HG03439 (cell line): ENCODE data around the gene TSTD1.

ENCODE experiments used
- ATAC-seq: cut with Tn5 transposase; IDR thresholded peaks from one replicate; pipeline ENCODE4 v1.9.1; 2021; ENCODE audit warnings: mild to moderate bottlenecking, moderate library complexity; ENCODE audit not compliant: unreplicated experiment

Gene TSTD1, protein sequence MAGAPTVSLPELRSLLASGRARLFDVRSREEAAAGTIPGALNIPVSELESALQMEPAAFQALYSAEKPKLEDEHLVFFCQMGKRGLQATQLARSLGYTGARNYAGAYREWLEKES

DNA sequence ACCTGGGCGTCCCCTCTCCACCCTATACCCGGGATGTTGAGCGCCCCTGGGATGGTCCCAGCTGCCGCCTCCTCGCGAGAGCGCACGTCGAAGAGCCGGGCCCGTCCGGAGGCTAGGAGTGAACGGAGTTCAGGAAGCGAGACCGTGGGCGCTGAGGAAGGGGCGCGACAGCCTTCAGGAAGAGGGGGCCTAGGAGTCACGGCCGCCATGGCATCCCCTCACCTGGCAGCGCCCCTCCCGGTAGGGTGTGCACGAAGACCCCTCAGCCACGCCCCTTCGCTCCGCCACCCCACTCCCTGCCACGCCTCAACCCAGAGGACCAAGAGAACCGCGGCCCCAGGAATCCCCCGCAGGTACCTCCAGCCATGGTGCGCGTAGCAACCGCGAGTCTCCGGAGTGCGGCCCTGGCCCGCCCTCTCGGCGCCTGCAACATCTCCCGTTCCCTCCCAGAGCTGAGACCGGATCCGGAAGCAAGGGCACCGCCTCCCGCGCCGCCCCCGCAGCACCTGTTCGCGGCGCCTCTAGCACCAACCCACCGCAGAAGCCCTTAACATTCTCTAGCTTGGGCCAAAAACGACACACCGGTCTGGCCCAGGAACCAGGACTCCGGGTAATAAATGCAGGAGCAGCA lies at the start of gene TSTD1:
TSTD1 (minus strand) TSS at position 442 of the 631 bp plus-strand sequence; CDS start at position 367, 75 bp downstream.
- ATAC-seq: peak; percentile 69

DNA sequence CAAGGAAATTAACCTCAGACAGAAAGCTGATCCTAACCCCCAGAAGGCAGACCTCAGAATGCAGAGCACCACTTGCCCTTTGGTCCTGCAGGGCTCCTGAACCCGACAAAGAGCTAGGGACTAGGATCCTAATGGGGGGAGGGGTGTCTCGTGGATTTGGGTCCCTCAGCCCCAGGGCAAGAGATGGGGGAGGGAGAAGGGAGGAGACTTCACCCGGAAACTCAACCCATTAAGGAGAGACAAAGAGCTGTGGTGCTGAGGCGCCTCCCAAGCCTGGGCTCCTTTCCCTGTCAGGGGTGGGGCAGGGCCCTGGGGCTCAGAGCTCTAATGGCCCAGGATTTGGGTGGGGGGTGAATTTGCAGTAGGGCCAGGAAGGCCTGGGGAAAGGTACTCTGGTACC lies 47.7 kb upstream of the TSTD1 start:
- ATAC-seq: no peak

DNA sequence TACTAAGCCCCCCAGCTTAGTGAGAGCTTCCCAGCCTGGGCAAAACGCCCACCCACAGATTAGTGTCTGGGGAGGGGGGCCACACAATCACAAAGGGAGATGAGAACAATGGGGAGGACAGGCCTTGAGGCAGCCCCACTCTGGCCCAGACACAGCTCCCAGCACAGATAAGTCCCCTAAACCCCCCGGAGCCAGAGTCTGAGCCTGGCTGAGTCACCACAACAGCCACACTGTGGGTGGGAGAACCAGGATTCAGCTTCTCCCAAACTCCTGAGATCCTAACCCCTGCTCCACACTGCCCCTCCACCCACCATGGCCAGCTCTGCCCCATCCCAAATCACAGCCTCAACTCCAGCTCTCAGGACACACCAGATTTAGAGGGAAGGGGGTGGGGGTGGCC lies 46.4 kb upstream of the TSTD1 start:
- no peak for ATAC-seq

DNA sequence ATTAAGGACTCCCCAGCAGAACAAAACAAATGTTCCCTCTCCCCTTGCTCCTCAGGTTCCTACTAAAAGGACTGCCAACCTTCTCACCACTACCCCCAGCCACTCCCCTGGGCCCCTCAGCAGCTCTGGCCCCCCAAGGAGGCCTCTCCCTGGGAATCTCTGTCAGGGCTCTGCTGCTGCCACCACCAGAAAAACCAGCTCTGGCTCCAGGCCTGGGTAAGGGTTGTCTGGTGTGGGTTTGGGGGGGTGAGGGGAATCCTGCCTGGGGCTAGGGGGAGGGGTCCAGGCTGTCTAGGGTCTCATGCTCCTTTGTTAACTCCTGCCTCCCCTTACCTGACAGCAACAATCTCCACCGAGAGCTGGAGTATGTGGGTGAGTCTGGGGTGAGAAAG lies 45.8 kb upstream of the TSTD1 start:
- ATAC-seq: no peak

DNA sequence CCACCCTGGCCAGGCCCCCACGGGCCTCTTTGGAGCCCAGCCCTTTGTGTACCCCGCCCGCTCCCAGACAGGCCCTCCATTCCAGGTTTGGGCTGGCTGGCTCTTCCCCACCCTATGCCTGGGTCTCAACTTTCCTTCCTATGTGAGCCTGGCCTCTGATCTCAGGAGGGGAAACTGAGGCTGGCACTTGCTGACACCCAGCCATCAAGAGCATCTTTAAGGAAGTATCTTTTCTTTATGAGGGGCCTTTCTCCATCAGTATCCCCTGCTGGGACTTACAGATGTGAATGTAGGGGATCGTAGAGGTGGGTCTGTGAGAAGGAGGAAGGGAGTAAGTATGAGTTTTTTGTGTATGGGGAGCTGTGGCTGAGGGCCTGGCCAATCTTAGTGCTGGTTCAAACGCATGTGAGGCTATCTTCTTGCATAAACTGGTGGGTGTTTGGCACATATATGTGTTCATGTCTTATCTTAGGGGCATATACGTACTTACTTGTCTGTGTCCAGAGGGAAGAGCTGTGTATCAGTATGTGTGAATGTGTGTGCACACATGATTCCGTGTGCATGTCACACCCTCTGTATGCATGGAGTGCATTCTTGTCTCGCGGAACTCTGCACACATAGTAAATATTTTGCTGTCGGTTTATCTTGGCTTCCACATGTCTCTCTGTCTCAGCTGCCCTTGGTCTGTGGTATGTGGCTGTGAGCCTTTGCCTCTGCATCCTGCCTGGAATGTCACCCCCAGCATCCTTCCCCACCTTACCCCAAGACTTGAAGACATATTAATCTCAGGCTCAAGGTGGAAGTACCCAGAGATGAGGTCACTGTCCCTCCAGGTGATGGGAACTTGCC lies 45.2 kb upstream of the TSTD1 start:
- ATAC-seq: no peak

DNA sequence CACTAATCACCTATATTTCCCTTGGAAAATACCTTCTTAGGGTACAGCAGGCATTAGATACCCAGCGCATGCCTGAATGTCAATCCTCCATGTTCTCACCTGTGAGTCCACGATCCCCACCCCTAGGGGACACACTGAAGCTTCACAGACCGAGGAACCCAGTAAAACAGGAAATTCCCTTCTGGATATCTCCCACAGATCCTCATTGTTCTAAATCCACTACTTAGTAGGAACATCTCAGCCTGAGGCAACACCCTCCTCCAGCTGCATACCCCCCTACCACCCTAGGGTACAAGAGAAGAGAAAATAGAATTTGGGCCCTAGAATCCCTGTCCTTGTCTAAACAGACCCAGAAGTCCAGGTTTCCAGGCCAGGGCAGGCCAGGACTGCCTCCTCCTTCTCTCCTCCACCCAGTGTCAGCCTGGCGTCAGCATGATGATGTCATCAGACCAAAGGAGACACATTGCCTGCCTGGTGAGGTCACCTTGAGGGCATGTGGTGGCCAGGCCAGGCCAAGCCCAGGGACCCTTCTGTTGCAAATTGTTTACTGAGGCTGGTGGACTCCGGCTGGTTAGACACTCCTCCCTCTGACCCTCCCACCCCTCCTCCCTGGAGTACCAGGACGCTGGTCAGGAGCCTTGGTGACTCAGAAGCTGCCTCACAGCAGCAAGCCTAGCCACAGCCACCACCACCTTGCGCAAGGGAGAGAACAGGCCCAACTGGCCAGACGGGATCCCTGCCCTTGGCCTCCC lies 44.4 kb upstream of the TSTD1 start:
- no peak for ATAC-seq

DNA sequence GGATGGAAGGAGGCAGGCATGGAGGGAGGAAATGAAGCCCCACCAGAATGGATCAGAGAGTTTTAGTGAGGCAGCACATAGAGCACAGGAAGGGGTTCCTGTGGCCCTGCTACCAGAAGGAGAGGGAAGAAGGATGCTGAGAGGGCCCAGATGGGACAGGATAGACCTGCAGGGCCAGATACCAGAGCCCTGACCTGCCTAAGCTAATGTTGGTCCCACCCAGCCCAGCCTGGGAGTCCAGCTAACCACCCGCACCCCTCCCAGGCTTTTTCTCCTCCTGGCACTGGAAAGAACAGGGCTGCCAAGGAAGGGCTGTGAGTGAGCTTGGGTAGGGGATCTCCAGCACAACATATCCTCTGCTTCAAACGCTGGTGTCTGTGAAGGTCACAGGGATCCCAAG lies 43.7 kb upstream of the TSTD1 start:
- no peak for ATAC-seq

DNA sequence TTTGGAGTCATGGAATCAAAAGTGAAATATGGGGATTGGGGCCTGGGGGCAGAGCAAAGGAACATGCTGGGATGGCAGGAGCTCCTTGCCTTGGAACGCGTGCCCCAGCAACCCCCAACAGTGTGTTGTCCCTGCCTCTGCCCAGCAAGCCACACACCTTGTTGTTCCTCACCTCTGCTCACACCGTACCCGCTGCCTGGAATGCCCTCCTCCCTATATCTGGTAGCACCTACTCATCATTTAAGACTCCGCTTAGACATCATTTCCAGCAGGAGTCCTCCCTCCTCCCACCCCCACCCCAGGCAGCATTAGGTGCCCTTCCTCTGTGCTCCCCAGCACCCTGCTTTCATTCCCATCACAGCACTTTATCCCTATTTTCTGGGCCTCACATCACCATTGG lies 42.8 kb upstream of the TSTD1 start:
- ATAC-seq: no peak

DNA sequence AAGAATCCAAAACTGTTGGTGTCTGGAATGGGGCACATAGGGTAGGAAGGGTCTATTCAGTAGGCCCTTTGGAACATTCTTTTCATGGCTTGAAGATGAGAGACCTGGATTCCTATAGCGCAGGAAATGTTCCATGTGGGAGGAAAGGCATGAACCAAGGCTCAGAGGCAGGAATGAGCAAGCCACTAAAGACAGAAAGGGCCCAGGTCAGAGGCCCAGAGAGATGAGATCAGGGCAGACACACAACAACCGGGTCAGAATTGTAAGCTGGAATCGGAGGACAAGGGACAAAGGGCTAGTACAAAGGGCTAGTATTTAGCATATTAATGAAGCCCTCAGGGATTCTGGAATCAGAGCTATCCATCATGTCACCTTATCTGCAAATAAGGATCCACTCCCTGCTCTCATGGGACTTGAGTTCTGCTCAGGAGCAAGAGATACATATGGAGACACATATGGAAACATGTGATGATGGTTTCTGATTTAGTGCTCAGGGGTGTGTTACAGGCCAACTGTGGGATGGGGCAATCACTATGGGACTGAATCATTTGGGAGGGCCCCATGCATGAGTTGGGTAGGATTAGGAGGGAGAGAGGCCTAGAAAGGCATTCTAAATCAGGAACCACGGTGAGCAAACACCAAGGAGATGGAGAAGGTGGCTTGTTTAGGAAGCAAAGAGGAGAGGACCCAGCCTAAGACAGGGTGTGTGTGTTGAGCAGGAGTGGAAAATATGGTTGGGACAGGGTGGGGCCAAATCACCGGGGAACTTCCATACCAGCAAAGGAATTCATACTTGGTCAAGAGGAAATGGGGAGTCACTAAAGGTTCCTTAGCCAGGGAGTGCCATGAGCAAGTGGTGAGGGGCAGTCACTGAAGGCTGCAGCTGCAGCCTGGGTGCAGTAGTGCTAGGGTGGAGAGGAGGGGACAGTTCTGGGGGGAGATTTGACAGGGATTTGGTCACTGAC lies 42.0 kb upstream of the TSTD1 start:
- ATAC-seq: no peak

DNA sequence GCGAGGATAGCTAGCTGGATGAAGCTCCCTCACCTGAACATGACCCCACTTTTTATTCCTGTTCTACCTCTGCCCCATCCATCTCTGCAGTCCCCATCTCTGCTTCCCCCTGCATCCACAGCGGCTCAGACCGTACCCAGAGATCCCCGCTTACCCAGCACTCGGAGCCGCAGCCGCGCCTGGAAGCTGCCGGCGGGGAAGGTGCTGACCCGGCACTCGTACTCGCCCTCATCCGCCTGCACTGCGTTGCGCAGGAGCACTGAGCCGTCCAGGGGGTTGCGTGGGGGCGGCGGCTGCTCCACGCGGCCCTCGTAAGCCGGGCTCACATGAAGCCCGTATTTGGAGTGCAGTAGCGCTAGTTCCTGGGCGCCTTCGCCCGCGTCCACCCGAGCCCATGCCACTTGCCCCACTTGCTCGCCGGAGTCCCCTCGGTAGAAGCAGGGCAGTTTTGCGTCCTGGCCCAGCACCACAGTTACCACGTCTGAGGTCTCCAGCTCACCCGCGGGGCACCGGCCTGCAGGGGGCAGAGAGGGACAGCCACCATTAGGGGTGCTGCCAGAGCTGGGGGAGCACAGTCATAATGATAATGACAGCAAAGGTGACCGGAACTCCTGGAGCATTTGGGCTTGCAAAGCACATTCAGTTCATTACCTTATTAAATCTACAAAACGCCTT lies 40.8 kb upstream of the TSTD1 start:
- ATAC-seq: no peak

DNA sequence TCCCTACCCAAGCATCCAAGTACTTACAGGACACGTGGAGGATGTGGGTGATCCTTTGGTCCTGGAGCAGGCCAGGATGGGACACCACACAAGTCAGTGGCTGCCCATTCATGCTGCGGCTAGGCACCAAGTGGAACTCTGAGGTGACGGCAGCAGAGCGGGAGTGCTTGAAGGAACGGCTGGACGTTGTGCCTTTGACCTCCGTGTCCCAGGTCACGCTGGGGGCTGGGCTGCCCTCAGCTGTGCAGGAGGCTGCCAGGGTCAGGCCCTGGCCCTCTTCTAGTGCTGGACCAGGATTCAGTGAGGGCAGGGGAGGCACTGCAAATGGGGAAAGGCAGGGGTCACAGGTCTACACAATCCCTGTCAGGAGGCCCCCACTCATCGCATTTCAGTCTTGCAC lies 38.7 kb upstream of the TSTD1 start:
- no peak for ATAC-seq

DNA sequence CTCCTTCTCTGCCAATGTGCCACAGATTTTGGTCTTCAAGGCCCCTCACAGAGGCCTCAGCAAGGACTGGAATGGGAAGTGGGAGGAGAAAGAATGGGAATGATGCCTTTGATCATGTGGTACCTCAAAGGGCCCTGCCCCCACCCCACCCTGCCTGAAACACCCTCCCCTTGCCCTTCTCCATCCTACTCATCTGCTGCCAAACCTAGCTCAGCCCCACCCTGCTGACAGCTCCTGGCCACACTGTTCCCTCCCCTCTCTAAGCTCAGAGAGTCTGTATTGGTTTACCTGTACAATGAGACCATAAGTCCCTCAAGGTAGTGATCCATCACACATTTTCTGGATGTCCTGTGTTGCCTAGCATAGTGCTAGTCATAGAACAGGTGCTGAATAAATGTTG lies 37.6 kb upstream of the TSTD1 start:
- no peak for ATAC-seq

DNA sequence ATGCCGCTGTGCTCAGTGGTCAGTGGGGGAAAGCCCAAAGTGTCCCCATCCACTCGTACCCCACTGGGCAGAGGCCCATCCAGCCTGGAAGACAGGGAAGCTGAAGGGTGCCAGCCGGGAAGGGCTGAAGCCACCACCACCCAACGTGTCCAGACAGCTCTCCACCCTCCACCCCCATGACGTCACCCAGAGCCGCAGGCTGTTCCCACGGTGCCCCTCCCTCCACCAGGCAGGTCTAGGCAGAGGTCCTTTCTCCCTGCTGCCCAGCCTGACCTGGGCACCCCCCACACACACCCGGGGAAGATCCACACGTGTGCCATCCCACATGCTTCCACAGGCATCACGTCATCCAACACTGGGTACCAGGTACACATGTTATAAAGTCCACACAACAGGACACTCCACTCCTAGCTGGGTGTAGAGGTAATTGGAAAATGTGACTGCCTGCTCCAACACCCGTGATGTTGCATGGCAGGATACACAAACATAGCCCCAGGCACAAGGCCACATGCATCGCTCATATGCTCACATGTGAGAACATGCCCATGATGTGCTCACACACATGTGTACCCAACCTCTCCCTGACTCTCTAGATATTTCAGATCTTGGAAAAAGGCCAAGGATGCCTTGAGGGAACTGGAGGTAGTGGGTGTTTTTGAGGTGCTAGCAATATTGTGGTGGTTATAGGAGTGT lies 36.1 kb upstream of the TSTD1 start:
- ATAC-seq: no peak

DNA sequence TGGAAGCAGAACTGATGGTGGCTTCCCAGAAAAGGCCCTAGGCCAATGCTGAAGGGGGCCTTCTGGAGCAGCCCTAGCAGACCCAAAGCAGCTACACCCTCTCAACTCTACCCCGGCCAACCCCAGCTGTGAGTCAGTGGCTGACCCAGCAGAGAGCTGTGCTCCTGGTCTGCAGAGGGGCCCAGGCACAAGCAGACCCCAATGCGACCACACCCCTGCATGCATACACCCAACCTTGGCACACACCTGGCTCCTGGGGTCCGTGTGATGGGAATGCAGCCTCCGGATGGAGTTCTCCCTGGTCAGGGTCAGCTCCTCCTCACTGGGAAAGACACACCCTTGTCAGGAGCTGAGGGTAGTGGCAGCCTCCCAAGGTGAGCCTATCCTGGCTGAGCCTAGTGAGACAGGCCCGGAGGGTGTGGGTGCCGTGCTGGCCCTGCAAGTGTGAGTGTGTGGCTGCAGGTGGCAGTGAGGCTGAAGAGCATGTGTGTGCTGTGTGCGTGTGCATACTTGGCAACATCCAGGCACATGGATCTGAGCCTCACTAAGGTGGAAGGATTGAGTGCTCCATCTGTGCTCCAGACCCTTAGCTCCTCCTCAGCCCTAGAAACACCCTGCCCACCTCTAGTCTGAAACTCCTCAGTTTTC lies 34.8 kb upstream of the TSTD1 start:
- no peak for ATAC-seq

DNA sequence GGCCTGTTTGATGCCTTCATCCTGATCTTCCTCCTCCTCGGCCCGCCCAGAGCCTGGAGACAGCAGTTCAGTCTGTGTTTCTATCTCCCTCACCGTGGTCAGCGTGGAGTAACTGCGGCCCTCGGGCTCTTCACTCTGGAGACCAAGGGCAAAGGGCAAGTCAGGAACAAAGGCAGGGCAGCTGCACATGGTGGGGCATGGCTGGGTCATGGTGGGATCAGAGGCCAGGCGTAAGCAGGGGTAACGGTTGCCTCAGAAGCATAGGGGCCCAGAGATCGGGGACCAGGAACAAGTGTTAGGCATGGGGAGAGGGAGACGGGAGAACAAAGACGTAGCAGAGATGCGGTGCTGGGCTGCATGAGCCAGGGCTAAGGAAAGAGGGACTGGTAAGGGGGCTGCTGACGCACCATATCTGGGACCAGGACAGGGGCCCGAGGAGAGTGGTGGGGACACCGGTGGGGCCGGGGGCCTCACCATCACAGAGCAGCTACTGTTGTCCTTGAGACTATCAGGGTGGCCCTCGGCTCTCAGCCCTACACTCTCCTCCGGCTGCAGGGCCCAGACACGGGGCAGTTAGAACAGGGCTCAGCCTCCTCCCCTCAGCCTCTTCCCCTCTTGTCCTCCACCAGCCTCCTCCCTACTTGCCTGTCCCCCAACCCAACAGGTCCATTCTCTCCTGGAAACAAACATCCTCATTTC lies 34.1 kb upstream of the TSTD1 start:
- no peak for ATAC-seq

DNA sequence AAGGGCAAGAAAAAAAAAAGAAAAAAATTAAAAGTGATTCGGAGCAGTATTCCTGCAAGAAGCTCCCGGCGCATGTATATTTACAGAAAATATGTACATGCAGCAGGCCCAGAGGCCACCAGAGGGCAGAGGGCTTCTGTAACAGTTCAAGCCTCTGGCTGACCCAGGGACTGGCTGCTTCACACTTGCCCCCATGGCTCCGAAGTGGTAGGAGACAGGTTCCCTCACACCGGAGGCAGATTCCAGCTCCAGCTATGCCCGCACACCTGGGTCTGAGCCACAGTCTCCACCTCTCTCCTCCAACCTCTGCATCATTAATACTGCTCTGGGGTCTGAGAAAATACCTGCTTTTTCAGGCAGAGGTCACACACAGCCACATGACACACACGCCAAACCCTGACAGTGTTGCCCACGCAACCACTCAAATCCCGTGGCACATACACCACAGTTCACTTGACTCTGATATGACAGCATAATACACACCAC lies 33.2 kb upstream of the TSTD1 start:
- no peak for ATAC-seq

DNA sequence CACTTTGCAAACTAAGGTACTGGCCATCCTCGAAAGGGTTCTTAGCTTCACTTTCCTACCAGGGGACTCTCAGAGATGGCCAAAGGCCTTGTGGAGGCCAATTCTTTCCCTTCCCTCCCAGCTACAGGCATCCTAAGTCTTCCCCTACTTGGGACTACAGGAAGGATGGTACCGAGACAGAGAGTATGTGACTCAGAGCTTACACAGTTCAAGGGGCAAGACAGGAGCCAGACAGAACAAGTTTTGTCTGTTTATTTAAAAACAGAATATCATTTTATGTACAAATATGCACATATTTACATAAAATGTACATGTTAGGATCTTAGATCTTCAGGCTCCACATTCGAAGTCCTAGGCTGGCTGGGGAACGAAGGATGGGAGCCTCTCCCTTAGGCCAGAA lies 32.0 kb upstream of the TSTD1 start:
- no peak for ATAC-seq

DNA sequence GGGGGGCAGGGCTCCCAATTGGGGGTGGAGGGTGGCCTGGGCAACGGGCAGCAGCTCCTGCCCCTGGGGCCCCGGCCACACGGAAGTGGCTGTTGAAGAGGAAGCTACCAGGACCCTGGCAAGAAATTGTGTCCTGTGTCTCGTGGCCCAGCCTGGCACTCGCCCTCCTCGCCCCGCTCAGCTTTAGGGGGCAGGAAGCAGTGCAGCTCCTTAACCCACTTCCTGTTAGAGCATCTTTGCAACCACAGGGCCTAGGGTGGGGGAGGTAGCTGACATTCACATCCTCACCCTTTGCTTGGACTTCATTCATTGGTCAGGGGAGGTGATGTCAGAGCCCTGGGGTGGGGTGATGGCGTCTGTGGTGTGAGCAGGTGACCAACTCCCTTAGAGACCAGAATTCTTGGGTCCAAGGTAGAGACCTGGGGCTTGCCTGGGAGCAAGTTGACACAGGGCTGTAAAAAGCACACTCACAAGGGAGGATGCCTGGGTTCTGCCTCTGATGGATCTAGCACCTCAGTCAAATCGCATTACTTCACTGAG lies 31.0 kb upstream of the TSTD1 start, which contains the start of gene ARHGAP30:
ARHGAP30 (minus strand) TSS at position 161 of the 540 bp plus-strand sequence. CDS start 267 bp downstream, outside the sequence.
- ATAC-seq: peak; percentile 83
